Raji (cell line): ENCODE measurements around the gene PTPRK.

Experiments
- POLR2A ChIP-seq: IDR thresholded peaks from 2 replicates; pipeline ENCODE4 v1.6.1; 2011; ENCODE audit warnings: low read depth, low read length, control low read depth; ENCODE audit not compliant: insufficient read depth

PTPRK gene

GRCh38 chr6:128007658-128008057 is 512.7 kb downstream of the PTPRK start:
- no peak for TF ChIP-seq POLR2A

- TF ChIP-seq POLR2A = no peak
These were observed 515.4 kb downstream of the PTPRK start for GRCh38 chr6:128005009-128005408.

DNA sequence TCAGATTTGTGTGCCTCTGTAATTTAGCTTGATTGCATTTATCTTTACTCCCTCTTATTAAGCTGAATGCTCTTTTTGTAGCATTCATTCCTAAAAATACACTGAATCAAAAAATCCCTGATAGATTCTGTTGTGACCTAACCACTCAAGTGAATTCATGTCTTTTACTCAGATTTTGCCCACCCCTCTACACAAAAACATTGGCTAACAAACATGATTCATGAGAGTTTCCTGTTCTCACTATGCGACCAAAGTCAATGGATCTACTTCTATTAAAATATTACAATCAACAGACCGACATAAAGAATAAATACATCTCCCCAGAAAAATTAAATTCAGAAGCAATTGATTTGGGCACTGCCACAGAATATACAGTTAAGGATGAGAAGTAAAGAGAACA is 520.0 kb downstream of the PTPRK start:
- TF ChIP-seq POLR2A = no peak

DNA sequence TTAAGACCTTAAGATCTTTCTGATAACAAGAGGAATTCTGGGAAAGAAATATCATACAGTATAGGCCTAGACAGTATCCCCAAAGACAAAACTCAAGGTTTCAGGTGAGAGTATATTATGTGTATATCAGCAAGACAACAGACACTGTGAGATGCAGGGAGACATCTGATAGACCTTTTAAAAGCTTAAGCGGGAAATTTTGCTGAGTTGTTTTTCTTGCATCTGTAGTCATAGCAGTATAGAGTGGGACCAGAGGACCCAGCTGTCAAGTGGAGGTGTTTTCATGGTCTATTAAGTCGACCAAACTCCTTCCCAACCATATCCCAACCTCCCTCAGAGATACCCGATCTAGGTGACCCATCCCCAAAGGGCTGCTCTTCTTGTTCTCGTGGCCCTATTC is 521.4 kb downstream of the PTPRK start:
- no peak for TF ChIP-seq POLR2A

DNA sequence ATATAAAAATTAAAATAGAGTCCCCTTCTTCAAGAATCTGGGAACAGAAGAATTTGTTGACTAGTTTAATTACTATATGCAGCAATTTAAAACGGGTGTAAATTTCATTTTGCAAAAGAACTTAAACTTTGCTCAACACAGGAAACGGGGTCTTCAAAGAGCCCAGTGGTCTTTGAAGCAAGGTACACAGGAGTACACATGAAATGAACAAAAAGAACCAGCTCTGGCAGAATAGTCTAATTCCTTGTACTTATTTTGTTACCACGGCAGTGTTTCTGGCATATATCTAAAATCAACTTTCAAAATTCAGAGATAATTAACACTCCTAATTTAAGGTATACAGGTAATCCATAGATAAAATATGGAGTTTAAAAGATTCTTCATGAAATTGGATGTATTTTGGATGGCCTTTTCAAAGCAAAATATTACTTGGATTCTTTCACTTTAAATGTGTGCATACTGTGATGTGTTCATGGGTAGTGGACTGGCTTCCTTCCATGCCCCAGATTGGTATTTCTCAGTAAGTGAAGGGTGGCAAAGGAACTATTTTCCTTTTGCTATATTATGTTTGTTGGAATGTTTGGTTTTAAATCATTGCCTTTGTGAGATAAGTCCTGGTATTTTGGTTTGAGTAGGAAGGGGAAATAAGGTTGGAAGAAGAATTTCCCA is 522.8 kb downstream of the PTPRK start:
- TF ChIP-seq POLR2A = no peak

DNA sequence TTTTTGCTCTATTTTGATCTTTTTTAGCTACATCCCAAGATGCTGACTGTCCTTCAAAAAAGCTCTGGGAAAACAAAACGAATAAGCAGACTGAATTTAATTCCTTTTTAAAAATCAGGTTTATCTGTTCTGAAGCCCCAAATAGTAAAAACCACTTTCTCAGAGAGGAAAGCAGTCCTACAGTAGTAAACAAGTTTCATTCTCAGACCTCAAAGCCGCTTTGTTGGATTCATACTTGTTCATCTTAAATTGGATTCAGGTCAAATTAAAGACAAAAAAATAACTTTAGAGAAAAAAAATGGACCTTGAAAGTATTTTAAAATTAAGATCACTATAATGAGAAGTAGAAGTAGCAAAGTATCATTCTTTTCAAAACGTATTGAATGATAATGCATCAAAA is 523.5 kb downstream of the PTPRK start:
- no peak for TF ChIP-seq POLR2A

DNA sequence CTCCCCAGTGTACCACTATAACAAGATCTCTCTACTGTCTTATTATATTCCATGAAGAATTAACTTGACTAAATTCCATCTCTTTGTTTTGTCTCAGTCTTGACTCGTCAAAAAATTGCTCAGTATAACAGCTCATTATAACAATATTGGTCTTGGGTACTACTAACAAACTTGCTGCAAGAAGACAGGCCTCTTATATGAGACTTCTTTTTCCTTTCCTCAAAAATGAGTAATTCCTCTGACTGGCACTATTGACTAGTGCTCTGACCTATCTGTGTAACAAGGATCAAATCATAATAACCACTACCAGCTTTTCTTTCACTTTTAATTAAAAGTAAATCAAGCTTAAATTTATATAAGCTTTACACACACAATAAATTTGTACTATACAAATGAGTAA is 528.3 kb downstream of the PTPRK start:
- no peak for TF ChIP-seq POLR2A

- TF ChIP-seq POLR2A = no peak
These were observed 530.3 kb downstream of the PTPRK start for GRCh38 chr6:127990074-127990473.

- no peak for TF ChIP-seq POLR2A
These were observed 539.4 kb downstream of the PTPRK start for GRCh38 chr6:127980996-127981395.

GRCh38 chr6:127976796-127977195 is 543.6 kb downstream of the PTPRK start:
- no peak for TF ChIP-seq POLR2A

- no peak for TF ChIP-seq POLR2A
These were observed 544.3 kb downstream of the PTPRK start for GRCh38 chr6:127976111-127976510.

- TF ChIP-seq POLR2A = no peak
These were observed 547.6 kb downstream of the PTPRK start for GRCh38 chr6:127972815-127973214.

GRCh38 chr6:127971945-127972391 is 548.4 kb downstream of the PTPRK start:
- TF ChIP-seq POLR2A = no peak

DNA sequence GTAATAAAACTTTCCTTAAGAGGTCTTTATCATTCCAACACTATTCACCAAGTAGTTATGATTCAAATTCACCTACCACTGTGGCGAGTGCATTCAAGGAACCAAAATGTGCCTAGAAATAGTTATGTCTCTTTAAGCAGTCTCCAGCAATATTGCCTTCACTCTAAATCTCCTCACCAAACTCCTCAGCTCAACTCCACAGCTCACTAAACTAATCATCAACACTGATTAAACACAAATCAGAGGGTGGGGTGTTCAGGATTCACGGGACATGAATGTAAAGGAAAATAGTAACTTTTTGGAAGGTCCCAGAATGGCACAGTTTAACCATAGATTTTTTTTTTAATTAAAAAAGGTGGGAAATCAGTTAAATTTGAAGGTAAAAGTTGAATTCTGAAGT is 549.0 kb downstream of the PTPRK start:
- TF ChIP-seq POLR2A = no peak

DNA sequence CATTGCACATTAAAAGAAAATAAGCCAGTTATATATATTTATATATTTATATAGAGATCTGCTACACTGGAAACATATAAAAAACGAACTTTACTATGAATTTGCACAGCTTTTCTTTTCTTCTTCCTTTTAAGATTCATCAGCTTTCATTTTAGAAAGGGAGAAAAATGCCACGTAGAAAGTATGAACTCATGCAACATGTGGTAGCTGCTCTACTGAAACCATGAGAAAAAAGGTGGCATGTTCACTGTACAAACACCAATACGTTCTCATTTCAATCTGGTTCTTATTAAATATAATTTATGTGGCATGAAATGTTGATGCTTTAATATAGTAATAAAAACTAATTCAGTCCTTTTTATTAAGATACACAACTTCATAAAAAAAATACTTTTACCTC is 550.7 kb downstream of the PTPRK start:
- no peak for TF ChIP-seq POLR2A

DNA sequence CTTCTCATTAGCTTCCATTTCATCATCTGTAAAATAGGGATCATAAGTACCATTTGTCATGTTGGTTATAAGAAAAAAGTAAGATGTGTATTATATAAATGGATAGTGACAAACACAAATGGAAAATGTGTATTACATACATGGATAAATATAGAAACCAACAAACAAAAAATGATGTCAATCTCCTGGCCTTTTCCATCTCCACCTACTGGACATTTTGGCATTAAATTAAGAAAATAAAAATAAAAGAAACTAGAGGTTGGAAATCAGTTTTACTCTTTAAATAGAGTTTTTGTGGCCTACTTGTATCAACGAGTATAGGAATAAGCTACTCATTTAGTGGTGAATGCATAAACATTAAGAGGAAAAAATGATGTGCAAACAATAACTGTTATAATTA is 552.0 kb downstream of the PTPRK start:
- TF ChIP-seq POLR2A = no peak

GRCh38 chr6:127967708-127968107 is 552.7 kb downstream of the PTPRK start:
- TF ChIP-seq POLR2A = no peak
